Measurements from ENCODE around the gene SIRPD. TPM values are rescaled to one million over a fixed set of nuclear protein-coding genes. Genes with fewer than 3 reads are reported as not detected.

The SIRPD gene
- total and polyA plus RNA-seq, 7 donors, result 0.66 to 0.90 TPM; not detected in 5

DNA sequence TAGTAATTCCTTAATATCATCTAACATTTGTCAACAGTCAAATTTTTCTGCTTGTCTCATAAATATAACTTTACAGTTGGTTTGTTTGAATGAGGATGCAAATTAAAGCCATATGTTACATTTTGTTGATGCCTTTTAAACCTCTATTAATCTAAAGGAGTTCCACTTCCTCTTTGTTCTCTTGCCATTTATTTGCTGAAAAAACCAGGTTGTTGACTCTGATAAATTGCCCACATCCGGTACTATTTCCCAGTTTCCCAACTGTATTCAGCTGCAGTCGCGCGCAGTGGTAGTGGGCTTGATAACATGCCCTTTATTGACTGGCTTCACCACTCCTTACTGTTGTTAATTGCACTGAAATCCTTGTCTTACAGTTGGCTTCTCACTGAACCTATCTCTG is 33.5 kb downstream of the SIRPD start:
- Histone ChIP-seq H3K27me3 (no peaks in the 10 kb centered on the region), H3K9me3 (no peaks in the 10 kb centered on the region), H3K4me3 (no peak overlapping the region), H3K36me3 (no peaks in the 10 kb centered on the region), H3K27ac (no peak overlapping the region), H3K4me1 (no peaks in the 10 kb centered on the region)
- TF ChIP-seq, protein P1, sequence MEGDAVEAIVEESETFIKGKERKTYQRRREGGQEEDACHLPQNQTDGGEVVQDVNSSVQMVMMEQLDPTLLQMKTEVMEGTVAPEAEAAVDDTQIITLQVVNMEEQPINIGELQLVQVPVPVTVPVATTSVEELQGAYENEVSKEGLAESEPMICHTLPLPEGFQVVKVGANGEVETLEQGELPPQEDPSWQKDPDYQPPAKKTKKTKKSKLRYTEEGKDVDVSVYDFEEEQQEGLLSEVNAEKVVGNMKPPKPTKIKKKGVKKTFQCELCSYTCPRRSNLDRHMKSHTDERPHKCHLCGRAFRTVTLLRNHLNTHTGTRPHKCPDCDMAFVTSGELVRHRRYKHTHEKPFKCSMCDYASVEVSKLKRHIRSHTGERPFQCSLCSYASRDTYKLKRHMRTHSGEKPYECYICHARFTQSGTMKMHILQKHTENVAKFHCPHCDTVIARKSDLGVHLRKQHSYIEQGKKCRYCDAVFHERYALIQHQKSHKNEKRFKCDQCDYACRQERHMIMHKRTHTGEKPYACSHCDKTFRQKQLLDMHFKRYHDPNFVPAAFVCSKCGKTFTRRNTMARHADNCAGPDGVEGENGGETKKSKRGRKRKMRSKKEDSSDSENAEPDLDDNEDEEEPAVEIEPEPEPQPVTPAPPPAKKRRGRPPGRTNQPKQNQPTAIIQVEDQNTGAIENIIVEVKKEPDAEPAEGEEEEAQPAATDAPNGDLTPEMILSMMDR (IDR thresholded peaks at IDR 0.05), result no peak
- TF ChIP-seq POLR2A (IDR thresholded peaks at IDR 0.05) (no peak), EP300 (IDR thresholded peaks at IDR 0.05) (no peak), POLR2AphosphoS5 (IDR thresholded peaks at IDR 0.05) (no peak)
- 17 to 23% methylated on average over 4 of the region's 4 CpGs for WGBS, 2 donors
- no peak for DNase-seq
- intact Hi-C loops (cut with DNase I), result no loop called here

DNA sequence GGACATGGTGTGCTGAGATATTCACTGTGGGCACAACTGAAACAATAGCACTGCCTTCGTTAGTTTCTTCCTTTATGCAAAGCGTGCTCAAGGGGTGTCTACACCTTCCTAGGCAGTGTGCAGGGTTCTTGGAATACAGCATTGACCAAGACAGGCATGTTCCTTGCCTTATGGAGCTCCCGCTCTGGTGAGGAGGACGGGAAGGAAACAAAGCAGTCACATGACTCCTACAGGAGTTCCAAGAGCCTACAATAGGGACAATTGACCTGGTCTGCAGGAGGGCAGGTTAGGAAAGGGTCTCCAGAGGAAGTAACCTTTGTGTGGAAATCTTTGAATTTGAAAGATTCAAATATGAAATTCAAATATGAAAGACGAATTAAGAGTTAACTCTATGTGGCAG is 40.5 kb downstream of the SIRPD start:
- DNase-seq, result no peak
- no peak for TF ChIP-seq POLR2AphosphoS5 (IDR thresholded peaks at IDR 0.05)
- TF ChIP-seq POLR2A (IDR thresholded peaks at IDR 0.05), result no peak
- TF ChIP-seq, protein P1 (IDR thresholded peaks at IDR 0.05), result no peak
- no peak for TF ChIP-seq EP300 (IDR thresholded peaks at IDR 0.05)
- no peak overlapping the region for H3K27ac ChIP-seq
- no peaks in the 10 kb centered on the region for H3K36me3 ChIP-seq
- peaks cover 0 to 12% (median 0%) of the 10 kb centered on the region in 3 donors for H3K27me3 ChIP-seq
- H3K4me1 ChIP-seq, result no peaks in the 10 kb centered on the region
- WGBS, 2 donors, result 79 to 84% methylated on average over 5 of the region's 5 CpGs
- no peak overlapping the region for H3K4me3 ChIP-seq
- no peaks in the 10 kb centered on the region for H3K9me3 ChIP-seq
- intact Hi-C loops (cut with DNase I), result no loop called here

DNA sequence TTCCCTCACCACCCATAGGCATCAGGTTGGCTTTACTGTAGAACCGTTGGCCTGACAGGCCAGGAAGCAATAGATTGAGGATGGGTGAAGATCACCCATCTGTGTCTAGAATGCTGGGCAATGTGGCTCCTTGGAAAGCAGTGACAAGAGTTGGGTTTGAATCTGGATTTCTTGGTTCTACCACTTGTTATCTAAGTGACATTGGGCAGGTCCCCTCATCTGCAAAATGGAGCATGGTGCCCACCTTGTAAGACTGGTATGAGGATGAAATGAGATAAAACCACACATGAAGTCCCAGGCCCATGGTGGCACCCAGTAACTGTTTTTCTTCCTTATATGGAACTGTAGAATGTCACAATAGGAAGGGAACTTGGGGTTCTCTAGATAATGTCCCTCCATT is 43.7 kb downstream of the SIRPD start:
- H3K27me3 ChIP-seq, result peaks cover 0 to 12% (median 0%) of the 10 kb centered on the region in 3 donors
- H3K36me3 ChIP-seq, result no peaks in the 10 kb centered on the region
- H3K4me3 ChIP-seq, result no peak overlapping the region
- no peak overlapping the region for H3K27ac ChIP-seq
- TF ChIP-seq EP300 (IDR thresholded peaks at IDR 0.05) (no peak), POLR2AphosphoS5 (IDR thresholded peaks at IDR 0.05) (no peak), POLR2A (IDR thresholded peaks at IDR 0.05) (no peak)
- TF ChIP-seq, protein P1 (IDR thresholded peaks at IDR 0.05), result no peak
- H3K9me3 ChIP-seq, result no peaks in the 10 kb centered on the region
- WGBS, 2 donors, result 81 to 91% methylated on average over 1 of the region's 1 CpG
- no peaks in the 10 kb centered on the region for H3K4me1 ChIP-seq
- DNase-seq, result no peak
- intact Hi-C loops (cut with DNase I), result no loop called here

DNA sequence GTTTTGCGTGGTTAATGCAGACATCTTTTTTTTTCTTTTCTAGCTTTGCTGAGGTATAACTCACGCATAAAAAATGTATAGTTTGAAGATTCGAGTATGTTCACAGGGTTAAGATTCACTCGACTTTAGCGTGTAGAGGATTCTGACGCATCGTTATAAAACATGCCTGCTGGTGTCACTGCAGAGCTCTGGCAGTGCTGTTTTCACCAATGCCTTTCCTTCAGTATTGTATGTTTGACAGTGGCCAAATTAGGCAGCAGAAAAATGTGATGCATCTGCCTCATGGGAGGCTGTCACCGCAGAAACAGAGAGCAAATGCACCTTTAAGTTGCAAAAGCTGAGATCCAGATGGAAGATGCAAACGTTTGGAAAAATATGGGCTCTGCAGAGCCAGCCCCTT is 48.3 kb downstream of the SIRPD start:
- H3K36me3 ChIP-seq, result no peaks in the 10 kb centered on the region
- peaks cover 0 to 7% (median 0%) of the 10 kb centered on the region in 3 donors for H3K27me3 ChIP-seq
- TF ChIP-seq POLR2AphosphoS5 (IDR thresholded peaks at IDR 0.05) (no peak), EP300 (IDR thresholded peaks at IDR 0.05) (no peak), POLR2A (IDR thresholded peaks at IDR 0.05) (no peak)
- TF ChIP-seq, protein P1 (IDR thresholded peaks at IDR 0.05), result no peak
- no peaks in the 10 kb centered on the region for H3K4me1 ChIP-seq
- intact Hi-C loops (cut with DNase I), result no loop called here
- H3K27ac ChIP-seq, result no peak overlapping the region
- H3K9me3 ChIP-seq, result no peaks in the 10 kb centered on the region
- no peak overlapping the region for H3K4me3 ChIP-seq
- 23 to 27% methylated on average over 9 of the region's 9 CpGs for WGBS, 2 donors
- no peak for DNase-seq

DNA sequence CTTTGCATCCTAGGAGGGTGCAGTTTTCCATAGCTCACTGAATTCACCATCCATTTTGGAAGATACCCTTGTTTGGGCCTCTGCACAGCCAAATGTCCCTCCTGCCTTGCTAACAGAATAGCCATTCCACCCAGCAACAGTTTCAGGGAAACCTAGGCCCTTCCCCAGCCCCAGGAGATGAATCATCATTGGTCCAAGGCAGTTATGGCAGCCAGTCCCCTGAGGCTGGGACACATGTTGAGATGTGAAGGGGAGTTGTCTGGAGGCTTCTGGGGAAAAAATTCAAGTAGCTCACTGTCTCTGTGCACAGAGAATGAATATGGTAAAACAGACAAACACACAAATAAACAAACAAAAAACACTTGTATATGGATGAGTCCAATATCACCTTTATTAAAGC is 48.9 kb downstream of the SIRPD start:
- intact Hi-C loops (cut with DNase I), result no loop called here
- no peaks in the 10 kb centered on the region for H3K4me1 ChIP-seq
- TF ChIP-seq, protein P1 (IDR thresholded peaks at IDR 0.05), result no peak
- TF ChIP-seq POLR2A (IDR thresholded peaks at IDR 0.05) (no peak), POLR2AphosphoS5 (IDR thresholded peaks at IDR 0.05) (no peak), EP300 (IDR thresholded peaks at IDR 0.05) (no peak)
- DNase-seq, result no peak
- no peak overlapping the region for H3K27ac ChIP-seq
- H3K27me3 ChIP-seq, result peaks cover 0 to 7% (median 0%) of the 10 kb centered on the region in 3 donors
- no peaks in the 10 kb centered on the region for H3K36me3 ChIP-seq
- H3K4me3 ChIP-seq, result no peak overlapping the region
- H3K9me3 ChIP-seq, result no peaks in the 10 kb centered on the region

All from sigmoid colon (tissue), 7 donors.